Measurements from ENCODE around the gene ADRA2A.

- TF ChIP-seq EZH2 (IDR thresholded peaks at IDR 0.05; ENCODE audit: insufficient read depth, poor library complexity, severe bottlenecking) (no peak), EZH2phosphoT487 (IDR thresholded peaks at IDR 0.05; ENCODE audit: insufficient read depth, low read depth) (no peak)
These were observed 32.8 kb downstream of the ADRA2A start for GRCh38 chr10:111109501-111110242.
